EH (cell line): Measurements from ENCODE around the gene TENM4.

Experiments used
- DNase-seq: peaks from one replicate; pipeline ENCODE4 v3.0.0-alpha.2; 2015; ENCODE audit warnings: low read depth

The TENM4 gene

GRCh38 chr11:78696177-78696576 is 744.7 kb downstream of the TENM4 start:
- no peak for DNase-seq

GRCh38 chr11:78694152-78694551 is 746.7 kb downstream of the TENM4 start:
- no peak for DNase-seq

- no peak for DNase-seq
Observed at GRCh38 chr11:78691215-78691614, 749.6 kb downstream of the TENM4 start.

DNA sequence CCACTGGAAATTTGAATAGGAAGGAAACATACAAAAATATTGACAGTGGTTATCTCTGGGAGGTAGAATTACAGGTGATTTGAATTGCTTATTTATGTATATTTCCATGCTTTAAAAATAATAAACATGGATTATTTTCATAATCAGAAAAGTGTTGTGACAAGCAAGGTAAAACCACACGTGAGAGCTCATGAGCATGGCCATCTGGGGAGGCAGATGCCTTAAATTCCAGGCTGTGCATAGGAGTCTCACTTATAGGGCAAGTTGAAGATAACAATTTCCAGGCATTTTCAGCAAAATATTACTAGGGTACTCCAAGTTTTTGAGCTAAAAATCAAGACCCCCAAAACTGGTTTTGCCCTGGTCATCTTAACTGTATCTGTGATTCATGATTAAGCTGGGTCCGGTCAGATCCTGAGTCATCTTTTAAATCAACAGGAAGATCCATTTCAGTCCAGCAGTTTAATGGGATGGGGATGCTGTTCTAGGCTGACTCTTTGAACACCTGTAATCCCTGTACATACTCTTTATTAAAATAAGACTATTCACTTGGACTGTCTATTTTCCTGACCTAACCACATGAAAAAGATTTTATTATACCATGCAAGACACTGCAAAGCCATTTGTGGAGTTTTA is 750.4 kb downstream of the TENM4 start:
- DNase-seq = peak; percentile 16

- no peak for DNase-seq
Observed at GRCh38 chr11:78689585-78690153, 751.2 kb downstream of the TENM4 start.

DNA sequence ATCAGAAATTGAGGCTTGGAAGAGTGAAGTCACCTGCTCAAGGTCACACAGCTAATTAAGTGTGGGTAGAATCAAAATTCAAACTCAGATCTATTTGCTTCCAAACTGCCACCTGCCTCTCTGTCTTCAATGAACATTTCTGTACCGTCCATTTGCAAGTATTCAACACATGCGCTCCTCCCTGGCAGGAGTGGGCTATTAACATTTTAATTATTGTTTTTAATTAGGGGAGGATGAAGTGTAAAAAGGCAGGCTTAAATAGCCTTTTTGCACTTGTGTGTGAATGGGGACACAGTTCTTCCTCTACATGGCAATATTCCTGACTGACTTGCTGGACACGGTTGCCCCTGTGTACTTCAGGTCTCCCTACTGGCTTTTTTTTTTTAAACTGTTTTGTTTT is 751.7 kb downstream of the TENM4 start:
- DNase-seq = no peak

DNA sequence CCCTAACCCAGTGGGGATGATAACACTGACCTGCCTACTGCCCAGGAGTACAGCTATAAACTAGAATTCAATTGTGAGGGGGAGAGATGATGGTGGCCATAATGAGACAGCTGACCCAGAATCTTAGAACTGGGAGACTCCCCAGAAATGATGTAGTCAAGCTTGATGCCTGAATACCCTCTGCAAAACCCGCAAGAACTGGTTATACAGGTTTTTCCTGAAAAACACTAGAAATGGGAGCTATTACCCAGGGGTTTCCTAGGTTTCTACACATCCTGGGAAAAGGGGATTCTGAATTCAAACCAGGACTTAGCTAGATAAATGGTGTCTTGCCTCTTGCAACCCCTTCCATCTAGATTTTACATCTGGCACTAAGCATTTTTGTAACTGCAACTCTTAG is 752.4 kb downstream of the TENM4 start:
- DNase-seq = no peak

DNA sequence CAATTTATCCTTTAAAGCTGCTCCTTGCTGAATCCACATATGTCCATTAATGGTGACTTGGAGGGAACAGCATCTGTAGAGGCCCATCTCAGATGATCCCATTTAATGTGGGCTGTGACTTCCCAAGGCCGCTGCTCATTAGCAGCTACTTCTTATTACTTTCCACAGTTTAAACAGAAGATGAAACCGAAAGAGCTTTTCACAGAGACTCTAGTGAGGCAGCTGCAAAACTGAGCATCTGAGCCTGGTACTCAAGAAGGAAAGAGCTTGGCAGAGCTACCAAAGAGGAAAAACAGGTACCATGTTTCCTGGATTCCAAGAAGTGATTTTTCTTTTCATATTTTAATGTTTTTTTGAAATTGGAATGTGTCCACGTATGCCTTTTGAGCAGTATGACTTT is 755.7 kb downstream of the TENM4 start:
- DNase-seq = no peak

- DNase-seq = no peak
Observed at GRCh38 chr11:78684377-78684776, 756.5 kb downstream of the TENM4 start.

GRCh38 chr11:78683774-78684173 is 757.1 kb downstream of the TENM4 start:
- no peak for DNase-seq

GRCh38 chr11:78676026-78676557 is 764.7 kb downstream of the TENM4 start:
- no peak for DNase-seq

DNA sequence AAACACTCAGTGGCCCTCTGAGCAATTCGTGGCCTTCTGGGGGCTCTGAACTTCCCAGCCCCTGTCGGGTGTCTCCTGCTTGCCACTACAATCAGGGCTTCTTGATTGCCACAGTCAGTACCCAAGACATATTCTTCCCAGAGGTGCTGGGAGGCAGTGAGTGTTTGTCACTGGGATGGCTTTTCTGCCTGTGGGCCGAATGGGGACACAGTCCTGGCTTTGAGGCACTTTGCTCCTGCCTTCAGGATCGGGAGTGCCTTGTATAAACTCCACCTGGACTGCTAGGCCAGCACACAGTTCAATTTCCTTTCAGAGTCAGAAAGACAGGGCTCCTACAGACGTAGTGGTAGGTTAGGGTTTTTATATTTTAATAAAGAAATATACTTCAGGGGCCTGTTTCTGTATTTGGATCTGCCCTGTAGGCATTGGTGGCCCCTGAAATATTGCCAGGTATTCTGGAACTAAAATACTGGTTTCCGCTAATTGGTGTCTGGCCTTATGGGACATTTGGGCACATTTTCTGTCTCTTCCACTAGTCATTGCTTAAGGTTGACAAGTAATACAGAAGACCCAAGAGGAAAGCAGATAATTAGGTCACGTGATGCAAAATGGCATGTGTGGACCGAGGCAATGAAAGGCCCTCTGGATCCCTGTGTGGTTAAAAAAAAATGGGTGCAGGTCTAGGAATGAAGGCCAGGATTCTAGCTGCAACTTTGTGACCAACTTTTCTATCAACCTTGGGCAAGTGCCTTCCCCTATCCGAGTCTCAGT is 767.8 kb downstream of the TENM4 start:
- DNase-seq = no peak

- DNase-seq = no peak
Observed at GRCh38 chr11:78669249-78669648, 771.6 kb downstream of the TENM4 start.

DNA sequence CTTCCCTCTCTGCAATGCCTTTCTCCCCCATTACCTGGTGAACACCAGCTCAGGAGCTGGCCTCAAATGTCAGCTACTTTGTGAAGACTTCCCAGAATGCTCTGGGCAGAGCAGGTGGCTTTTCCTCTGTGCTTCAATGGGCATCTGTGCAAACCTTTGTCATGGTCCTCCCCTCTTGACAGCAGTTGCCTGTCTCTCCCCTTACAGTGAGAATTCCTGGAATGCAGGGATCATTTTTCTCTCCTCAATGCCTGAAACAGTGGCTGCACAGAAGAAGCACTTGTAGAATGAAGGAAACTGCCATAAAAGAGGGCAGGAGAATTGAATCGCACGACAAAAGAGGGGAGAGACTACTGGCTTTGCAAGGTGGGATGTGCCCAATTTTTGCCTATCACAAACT is 773.4 kb downstream of the TENM4 start:
- DNase-seq = peak; percentile 34

DNA sequence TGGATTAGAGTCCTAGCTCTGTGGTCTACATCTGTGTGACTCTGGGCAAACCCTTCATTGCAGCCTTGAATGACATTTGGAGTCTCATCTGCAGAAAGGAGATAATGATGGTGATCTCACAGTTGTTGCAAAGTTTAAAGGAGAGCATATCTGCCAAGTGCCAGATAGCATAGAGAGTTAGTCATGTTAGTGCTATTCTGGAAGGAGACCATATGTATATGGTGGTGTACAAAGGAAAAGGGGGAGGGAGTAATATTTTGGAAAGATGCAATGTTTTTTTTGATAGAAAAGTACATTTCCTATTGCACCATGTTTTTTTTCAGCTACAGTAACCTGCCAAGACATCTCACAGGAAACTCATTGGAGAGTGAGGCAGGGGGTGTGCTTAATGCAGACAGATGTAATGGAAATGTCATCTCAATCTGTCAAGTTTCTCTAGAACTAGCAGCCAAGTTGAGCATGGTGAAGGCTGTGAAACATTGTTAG is 774.1 kb downstream of the TENM4 start:
- peak; percentile 83 for DNase-seq

DNA sequence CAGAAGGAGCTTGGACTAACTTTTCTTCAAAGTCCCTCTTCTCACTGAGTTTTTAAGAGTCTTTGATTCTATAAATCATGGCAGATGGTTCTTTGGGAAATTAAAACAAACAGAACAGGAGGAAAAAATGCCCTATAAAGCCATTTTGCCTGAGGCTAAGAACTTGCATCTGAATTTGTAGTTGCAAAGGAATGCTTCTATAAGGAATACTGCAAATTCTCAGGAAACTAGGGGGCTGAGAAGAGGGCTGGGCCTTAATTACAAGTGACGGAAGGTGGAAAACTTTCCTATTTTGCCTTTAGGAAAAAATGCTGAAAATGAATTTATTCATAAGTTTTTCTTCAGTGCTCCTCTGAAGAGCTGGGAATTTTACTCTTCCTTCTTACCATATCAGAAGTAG is 776.2 kb downstream of the TENM4 start:
- DNase-seq = peak; percentile 91

- DNase-seq = no peak
Observed at GRCh38 chr11:78662811-78663210, 778.0 kb downstream of the TENM4 start.

DNA sequence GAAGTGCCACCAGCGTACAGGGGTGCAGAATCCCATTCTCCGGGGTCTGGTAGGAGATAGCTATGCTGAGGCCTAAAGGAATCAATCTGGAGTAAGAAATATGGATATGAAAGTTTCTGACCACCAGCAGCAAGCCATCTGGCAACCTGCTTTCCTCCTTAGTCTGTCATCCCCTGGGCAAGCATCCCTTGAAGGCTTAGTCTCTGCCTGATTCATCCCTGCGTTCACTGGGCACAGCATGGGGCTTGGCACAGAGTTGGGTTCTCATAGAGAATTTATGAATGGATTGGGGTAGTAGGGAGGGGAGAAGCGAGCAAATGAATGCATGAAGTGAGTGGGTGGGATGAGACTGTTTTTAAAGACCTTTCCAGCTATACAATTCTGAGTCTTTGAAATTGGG is 780.4 kb downstream of the TENM4 start:
- DNase-seq = no peak

DNA sequence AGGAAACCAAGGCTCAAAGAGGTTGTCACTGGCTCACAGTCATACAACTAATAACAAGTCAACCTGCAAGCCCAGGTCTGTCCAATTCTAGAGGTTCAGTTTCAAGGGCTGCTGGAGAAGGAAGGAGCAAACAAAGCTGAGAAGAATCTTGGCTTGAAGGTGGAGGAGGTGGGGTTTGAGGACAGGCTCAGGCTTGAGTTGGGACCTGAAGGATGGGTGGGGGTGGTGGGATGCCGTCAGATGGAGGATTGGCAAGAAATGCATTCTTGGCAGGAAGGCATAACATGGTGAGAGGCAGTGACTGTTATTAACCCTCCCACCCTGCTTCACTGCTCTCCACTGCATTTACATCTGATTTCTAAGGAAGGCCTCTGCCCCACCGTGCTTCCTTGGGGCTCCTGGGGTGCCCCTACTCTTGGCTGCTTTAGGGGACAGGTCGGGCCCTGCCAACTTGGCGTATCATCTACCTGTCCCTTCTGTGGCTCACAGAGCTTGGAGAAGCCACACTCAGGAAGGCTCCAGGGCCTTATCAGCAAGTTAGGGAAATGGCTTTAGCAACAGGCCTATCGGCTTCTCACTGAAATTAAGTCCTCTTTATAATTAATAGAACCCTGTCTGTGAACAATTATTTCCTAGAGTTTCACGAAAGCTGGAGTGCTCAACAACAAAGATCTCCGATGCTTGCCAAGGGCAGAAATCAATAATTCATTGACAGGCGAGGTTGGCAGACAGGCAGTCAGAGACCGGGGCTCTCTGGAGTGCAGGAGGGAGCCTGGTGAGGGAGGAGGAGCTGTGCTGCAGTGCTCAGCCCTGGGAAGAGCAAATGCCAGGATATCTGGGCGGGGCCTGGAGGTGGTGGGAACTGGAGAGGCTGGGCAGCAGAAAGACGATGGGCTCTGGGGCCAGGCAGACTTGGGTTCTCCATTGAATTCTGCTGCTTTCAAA is 781.2 kb downstream of the TENM4 start:
- DNase-seq = no peak

DNA sequence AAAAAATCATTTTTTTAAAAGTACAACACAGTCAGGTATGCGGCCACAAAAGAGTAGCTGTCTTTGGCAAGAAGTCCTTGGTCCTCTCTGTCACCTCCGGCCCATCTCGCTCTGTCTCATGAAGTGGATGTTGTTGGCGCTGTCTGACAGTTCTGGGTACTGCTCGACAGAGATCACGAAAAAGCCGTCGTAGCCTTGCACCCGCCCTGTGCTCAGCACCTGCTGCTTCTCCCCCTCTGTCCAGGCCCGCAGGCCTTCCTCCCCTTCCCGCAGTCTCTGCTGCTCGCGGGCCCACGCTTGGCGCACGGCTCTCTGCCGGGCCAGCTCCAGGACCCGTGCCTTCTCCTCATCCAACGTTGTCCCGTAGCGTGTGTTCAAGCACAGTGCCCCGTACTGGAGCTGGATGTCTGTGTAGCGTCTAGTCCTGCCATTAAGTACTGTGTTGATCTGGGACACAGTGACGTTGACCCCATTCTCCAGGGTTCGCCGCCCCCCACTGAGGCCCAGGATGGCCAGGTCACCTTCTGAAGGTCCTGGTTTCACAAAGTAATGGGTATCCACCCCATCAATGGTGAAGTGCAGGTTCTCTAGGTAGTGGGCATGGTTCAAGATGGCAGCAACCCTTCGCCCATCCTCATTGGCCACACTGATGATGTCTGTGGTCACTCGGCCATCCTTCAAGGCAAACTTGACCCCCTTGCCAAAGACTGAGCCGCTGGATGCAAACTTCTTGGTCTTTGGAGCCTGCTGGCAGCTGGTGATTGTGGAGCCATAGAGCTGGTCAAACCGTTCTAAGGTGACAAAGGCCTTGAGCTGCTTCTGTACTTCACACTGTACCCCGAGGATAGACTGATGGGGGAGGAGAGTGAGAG is 782.6 kb downstream of the TENM4 start:
- no peak for DNase-seq

- DNase-seq = no peak
Observed at GRCh38 chr11:78657441-78657840, 783.4 kb downstream of the TENM4 start.
